A549 (cell line): ENCODE data around the gene GLRX2. TPM values are rescaled to one million over a fixed set of nuclear protein-coding genes. Genes with fewer than 3 reads are reported as not detected.

Experiments used
- ATAC-seq, 2 experiments: fragments of 200-7000 bp in 1 of 2; fragments of >200 bp in 1 of 2; cut with Nextera tagmentation in 1 of 2; cut with Tn5 transposase in 1 of 2; 3 replicates each; pipeline versions ENCODE4 v1.8.0 to v1.9.1; 2018 to 2020; ENCODE audit warnings: mild to moderate bottlenecking in 1 of 2, moderate library complexity in 1 of 2
- CTCF ChIA-PET: fragments of 300-600 bp; sonication (Branson Sonifier 250); formaldehyde crosslinking; extraction: SDS; loops from one replicate; lab custom pipeline; 2021; ENCODE audit warnings: antibody characterized with exemption, inconsistent platforms; lab: Yijun Ruan, JAX
- POLR2A ChIA-PET: fragments of 350-600 bp; formaldehyde crosslinking; extraction: SDS; loops from one replicate; lab custom pipeline; 2021; ENCODE audit warnings: antibody characterized with exemption, inconsistent platforms; lab: Yijun Ruan, JAX
- DNase-seq, 2 experiments: peaks; one replicate each; pipeline versions ENCODE4 v3.0.0 to v3.0.0-alpha.2; 2011 to 2016; ENCODE audit warnings: low read depth in 1 of 2, low spot score in 1 of 2
- FAIRE-seq: peaks from 2 replicates; lab custom pipeline; 2011; peaks lifted over from hg19 to GRCh38; lab: Jason Lieb, UNC
- H3K27ac ChIP-seq, 2 experiments: fragments of >200 bp; sonication (Bioruptor Twin); formaldehyde crosslinking; 3 replicates each; pipeline ENCODE4 v1.5.1; 2016 to 2017
- H3K4me1 ChIP-seq: fragments of >200 bp; sonication (Bioruptor Twin); formaldehyde crosslinking; 3 replicates; pipeline ENCODE4 v1.6.1; 2016
- H3K4me2 ChIP-seq: fragments of >200 bp; sonication (Bioruptor Twin); formaldehyde crosslinking; 3 replicates; pipeline ENCODE4 v1.6.1; 2016
- H3K4me3 ChIP-seq: fragments of >200 bp; sonication (Bioruptor Twin); formaldehyde crosslinking; 3 replicates; pipeline ENCODE4 v1.5.1; 2016
- H3K9me3 ChIP-seq: fragments of >200 bp; sonication (Bioruptor Twin); formaldehyde crosslinking; 3 replicates; pipeline ENCODE4 v1.6.1; 2016
- CBX8 ChIP-seq: fragments of 200-600 bp; sonication (generic); IDR thresholded peaks from 2 replicates; pipeline ENCODE4 v1.6.1; 2016
- CHD2 ChIP-seq: fragments of 150-350 bp; IDR thresholded peaks from 2 replicates; pipeline ENCODE4 v1.6.1; 2014; ENCODE audit warnings: low read length; ENCODE audit not compliant: partially characterized antibody
- HDAC2 ChIP-seq: fragments of 200-600 bp; sonication (generic); IDR thresholded peaks from 2 replicates; pipeline ENCODE4 v1.6.1; 2016
- HOXA7 ChIP-seq: fragments of 250-450 bp; sonication (Bioruptor Pico); IDR thresholded peaks from 2 replicates; pipeline ENCODE4 v1.5.0; 2020; ENCODE audit warnings: mild to moderate bottlenecking, moderate library complexity
- HOXB5 ChIP-seq: fragments of 250-450 bp; sonication (Bioruptor Pico); IDR thresholded peaks from 2 replicates; pipeline ENCODE4 v1.5.0; 2020; ENCODE audit warnings: mild to moderate bottlenecking, moderate library complexity
- JUNB ChIP-seq: fragments of >200 bp; sonication (Bioruptor Twin); formaldehyde crosslinking; IDR thresholded peaks from 2 replicates; pipeline ENCODE4 v1.6.1; 2016
- KDM5A ChIP-seq: fragments of 200-600 bp; sonication (generic); IDR thresholded peaks from 2 replicates; pipeline ENCODE4 v1.6.1; 2016; ENCODE audit warnings: antibody characterized with exemption, mild to moderate bottlenecking
- MYC ChIP-seq: IDR thresholded peaks from 2 replicates; pipeline ENCODE4 v1.6.1; 2012; ENCODE audit warnings: mild to moderate bottlenecking, inconsistent platforms, low read length, improper control_type of control experiment, borderline replicate concordance
- NFE2L2 ChIP-seq: fragments of 150-350 bp; conservative IDR thresholded peaks from 2 replicates; pipeline ENCODE4 v1.6.1; 2014; ENCODE audit warnings: low read length
- NPAS2 ChIP-seq: fragments of 250-450 bp; sonication (Bioruptor Pico); IDR thresholded peaks from 2 replicates; pipeline ENCODE4 v1.8.0; 2022; ENCODE audit warnings: mild to moderate bottlenecking, moderate library complexity, borderline replicate concordance
- POLR2A ChIP-seq: IDR thresholded peaks from 2 replicates; pipeline ENCODE4 v1.6.1; 2012; ENCODE audit warnings: mild to moderate bottlenecking, low read length
- POLR2AphosphoS2 ChIP-seq: conservative IDR thresholded peaks from 2 replicates; pipeline ENCODE4 v1.6.1; 2012; ENCODE audit warnings: low read length, improper control_type of control experiment, inconsistent platforms
- RARB ChIP-seq: fragments of 250-450 bp; sonication (Bioruptor Pico); IDR thresholded peaks from 2 replicates; pipeline ENCODE4 v1.8.0; 2021; ENCODE audit warnings: mild to moderate bottlenecking, moderate library complexity
- RNF2 ChIP-seq: fragments of 200-600 bp; sonication (generic); IDR thresholded peaks from 2 replicates; pipeline ENCODE4 v1.6.1; 2016; ENCODE audit warnings: low read depth, mild to moderate bottlenecking, antibody characterized with exemption, moderate library complexity, borderline replicate concordance
- SMC3 ChIP-seq: fragments of >200 bp; sonication (Bioruptor Twin); formaldehyde crosslinking; IDR thresholded peaks from 3 replicates; pipeline ENCODE4 v1.6.1; 2018; ENCODE audit warnings: inconsistent platforms
- SREBF2 ChIP-seq: fragments of 450-650 bp; IDR thresholded peaks from 2 replicates; pipeline ENCODE4 v1.6.1; 2014; ENCODE audit warnings: mild to moderate bottlenecking, moderate library complexity
- TFCP2L1 ChIP-seq: fragments of 250-450 bp; sonication (Bioruptor Pico); IDR thresholded peaks from 2 replicates; pipeline ENCODE4 v1.5.0; 2021; ENCODE audit warnings: mild to moderate bottlenecking
- USF2 ChIP-seq: fragments of 450-650 bp; IDR thresholded peaks from 2 replicates; pipeline ENCODE4 v1.6.1; 2014; ENCODE audit warnings: antibody characterized with exemption
- WGBS: methylation state at CpG from one replicate; pipeline ENCODE4 v1.1.6; 2017; ENCODE audit errors: missing lambda C conversion rate; 5-methylcytosine and 5-hydroxymethylcytosine counted together
- polyA plus RNA-seq, 4 experiments: library from polyadenylated mRNA; depleted of rRNA in 3 of 4; stranded (reverse); fragments of >200 nt; fragmentation: RNase III in 1 of 4; extraction: RNeasy Plus Mini Kit Qiagen cat#74134 plus additional on column Dnase treatment in 1 of 4; gene quantifications; 2 replicates in 3 of 4; 3 replicates in 1 of 4; pipeline ENCODE4 v1.2.3, GENCODE V29; 2011 to 2017
- TF ChIP-seq, protein P1 (sequence below): fragments of 200-600 bp; sonication (generic); IDR thresholded peaks from 2 replicates; pipeline ENCODE4 v1.6.1; 2016; ENCODE audit warnings: antibody characterized with exemption, mild to moderate bottlenecking, moderate library complexity

GLRX2 gene
- polyA plus RNA-seq, 2 of the 4 experiments (the other 2 are of a cell fraction): 52.4 to 64.8 TPM

DNA sequence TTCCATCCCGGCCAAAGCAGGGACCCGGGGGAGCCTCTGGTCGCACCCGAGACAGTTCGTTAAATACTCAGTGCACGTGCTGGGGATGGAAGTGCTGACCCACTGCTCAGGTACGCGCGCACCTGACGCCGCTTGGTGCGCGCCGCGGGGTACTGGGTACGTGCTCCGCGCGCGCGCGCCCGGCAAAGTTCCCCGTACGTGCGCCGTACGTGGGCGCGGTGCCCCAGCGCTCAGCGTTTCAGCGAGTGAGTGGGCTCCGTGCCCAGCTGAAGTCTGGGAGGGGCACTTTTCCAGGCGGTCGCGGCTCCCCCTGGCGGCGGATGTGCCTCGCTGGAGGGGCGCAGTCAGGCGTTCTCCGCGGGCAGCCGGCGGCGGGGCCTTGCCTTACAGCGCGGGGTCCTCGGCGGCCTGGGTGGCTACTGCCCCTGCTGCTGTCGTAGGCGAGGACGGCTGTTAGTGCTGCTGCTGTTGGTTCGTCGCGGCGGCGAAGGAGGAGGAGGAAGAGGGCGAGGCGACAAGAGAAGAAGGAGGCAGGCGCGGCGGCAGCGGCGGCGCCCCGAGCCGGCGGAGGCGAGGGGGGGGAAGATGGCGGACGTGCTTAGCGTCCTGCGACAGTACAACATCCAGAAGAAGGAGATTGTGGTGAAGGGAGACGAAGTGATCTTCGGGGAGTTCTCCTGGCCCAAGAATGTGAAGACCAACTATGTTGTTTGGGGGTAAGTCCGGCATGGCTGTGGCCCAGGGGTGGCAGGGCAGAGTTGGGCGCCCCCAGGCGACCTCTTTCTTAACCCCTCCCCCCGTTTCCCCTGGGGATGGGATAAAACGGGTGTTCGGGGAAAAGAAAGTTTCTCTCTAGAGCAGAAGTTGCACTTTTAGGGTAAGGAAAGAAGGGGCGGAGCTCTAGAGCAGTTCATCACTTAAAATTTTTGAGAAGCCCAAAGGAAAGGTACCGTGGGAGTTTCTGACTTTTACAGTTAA, 16.7 kb upstream of the GLRX2 start, which contains the start of gene CDC73 (continued):
- no peak for TF ChIP-seq HDAC2
- TF ChIP-seq POLR2AphosphoS2: no peak
- TF ChIP-seq, protein P1, sequence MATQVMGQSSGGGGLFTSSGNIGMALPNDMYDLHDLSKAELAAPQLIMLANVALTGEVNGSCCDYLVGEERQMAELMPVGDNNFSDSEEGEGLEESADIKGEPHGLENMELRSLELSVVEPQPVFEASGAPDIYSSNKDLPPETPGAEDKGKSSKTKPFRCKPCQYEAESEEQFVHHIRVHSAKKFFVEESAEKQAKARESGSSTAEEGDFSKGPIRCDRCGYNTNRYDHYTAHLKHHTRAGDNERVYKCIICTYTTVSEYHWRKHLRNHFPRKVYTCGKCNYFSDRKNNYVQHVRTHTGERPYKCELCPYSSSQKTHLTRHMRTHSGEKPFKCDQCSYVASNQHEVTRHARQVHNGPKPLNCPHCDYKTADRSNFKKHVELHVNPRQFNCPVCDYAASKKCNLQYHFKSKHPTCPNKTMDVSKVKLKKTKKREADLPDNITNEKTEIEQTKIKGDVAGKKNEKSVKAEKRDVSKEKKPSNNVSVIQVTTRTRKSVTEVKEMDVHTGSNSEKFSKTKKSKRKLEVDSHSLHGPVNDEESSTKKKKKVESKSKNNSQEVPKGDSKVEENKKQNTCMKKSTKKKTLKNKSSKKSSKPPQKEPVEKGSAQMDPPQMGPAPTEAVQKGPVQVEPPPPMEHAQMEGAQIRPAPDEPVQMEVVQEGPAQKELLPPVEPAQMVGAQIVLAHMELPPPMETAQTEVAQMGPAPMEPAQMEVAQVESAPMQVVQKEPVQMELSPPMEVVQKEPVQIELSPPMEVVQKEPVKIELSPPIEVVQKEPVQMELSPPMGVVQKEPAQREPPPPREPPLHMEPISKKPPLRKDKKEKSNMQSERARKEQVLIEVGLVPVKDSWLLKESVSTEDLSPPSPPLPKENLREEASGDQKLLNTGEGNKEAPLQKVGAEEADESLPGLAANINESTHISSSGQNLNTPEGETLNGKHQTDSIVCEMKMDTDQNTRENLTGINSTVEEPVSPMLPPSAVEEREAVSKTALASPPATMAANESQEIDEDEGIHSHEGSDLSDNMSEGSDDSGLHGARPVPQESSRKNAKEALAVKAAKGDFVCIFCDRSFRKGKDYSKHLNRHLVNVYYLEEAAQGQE: no peak
- no peak for TF ChIP-seq CBX8
- no peak for TF ChIP-seq NFE2L2
- peak; percentile 5 for TF ChIP-seq CHD2
- peak; percentile 91; the same call in 1 of the 2 replicates for TF ChIP-seq MYC
- peak; percentile 86 for TF ChIP-seq POLR2A
- TF ChIP-seq SREBF2: no peak
- no peak for TF ChIP-seq RNF2
- TF ChIP-seq SMC3: peak; percentile 98
- TF ChIP-seq RARB (CRISPR knock-in tag): no peak

GRCh38 chr1:193120604-193121166, 15.5 kb upstream of the GLRX2 start:
- no peak for ATAC-seq
- WGBS: 87% methylated on average over 6 of the region's 6 CpGs
- Histone ChIP-seq H3K27ac (peak overlapping the region; percentile 95 to 96; a peak in 4 of 6 replicates), H3K4me1 (peaks cover 28% of the 10 kb centered on the region), H3K4me3 (peak overlapping the region; percentile 71; the same call in 2 of the 3 replicates), H3K4me2 (peak overlapping the region; percentile 92), H3K9me3 (no peaks in the 10 kb centered on the region)
- no peak for DNase-seq
- CTCF ChIA-PET: interaction anchor here (0.7 to 3.2 kb wide), 5 partner anchors 10 to 130 kb away, joined by 3 to 66 read pairs (median 14); partner anchors contain the start of gene GLRX2
- TF ChIP-seq USF2: no peak
- FAIRE-seq: no peak
- POLR2A ChIA-PET: interaction anchor here (1.6 to 4.6 kb wide), 3 partner anchors 9 to 21 kb away, joined by 4 to 38 read pairs (median 7); partner anchors contain the start of gene GLRX2

- Histone ChIP-seq H3K4me1 (peaks cover 36% of the 10 kb centered on the region), H3K27ac (no peak overlapping the region)
- 84% methylated on average over 4 of the region's 4 CpGs for WGBS
- FAIRE-seq (no peak), ATAC-seq (no peak)
- TF ChIP-seq NPAS2 (CRISPR knock-in tag): no peak
- no peak for TF ChIP-seq HOXA7
- no peak for TF ChIP-seq HOXB5 (CRISPR knock-in tag)
- no peak for TF ChIP-seq RARB (CRISPR knock-in tag)
- TF ChIP-seq JUNB: no peak
- TF ChIP-seq TFCP2L1: no peak
- TF ChIP-seq KDM5A: no peak
- TF ChIP-seq, all 56 proteins: peak for 0
- Histone ChIP-seq H3K4me2 (peak overlapping the region; percentile 6; the same call in 1 of the 3 replicates), H3K9me3 (no peaks in the 10 kb centered on the region), H3K4me3 (no peak overlapping the region)
- DNase-seq: no peak
- CTCF ChIA-PET: interaction anchor here (0.9 to 1.5 kb wide), 3 partner anchors 7 to 14 kb away, joined by 4 to 6 read pairs (median 4); partner anchors contain the start of gene GLRX2
- POLR2A ChIA-PET: interaction anchor here (4.6 kb wide), 1 partner anchor 14 kb away, joined by 38 read pairs; the partner anchor contains the start of gene GLRX2
Observed at GRCh38 chr1:193118803-193119730, 13.9 kb upstream of the GLRX2 start.
